Kidney glomerular epithelial cell (primary cell): ENCODE measurements around the gene TNFRSF1A.

Experiments
- DNase-seq: peaks from one replicate; lab custom pipeline; 2025; lab: John Stamatoyannopoulos, UW

The TNFRSF1A gene

DNA sequence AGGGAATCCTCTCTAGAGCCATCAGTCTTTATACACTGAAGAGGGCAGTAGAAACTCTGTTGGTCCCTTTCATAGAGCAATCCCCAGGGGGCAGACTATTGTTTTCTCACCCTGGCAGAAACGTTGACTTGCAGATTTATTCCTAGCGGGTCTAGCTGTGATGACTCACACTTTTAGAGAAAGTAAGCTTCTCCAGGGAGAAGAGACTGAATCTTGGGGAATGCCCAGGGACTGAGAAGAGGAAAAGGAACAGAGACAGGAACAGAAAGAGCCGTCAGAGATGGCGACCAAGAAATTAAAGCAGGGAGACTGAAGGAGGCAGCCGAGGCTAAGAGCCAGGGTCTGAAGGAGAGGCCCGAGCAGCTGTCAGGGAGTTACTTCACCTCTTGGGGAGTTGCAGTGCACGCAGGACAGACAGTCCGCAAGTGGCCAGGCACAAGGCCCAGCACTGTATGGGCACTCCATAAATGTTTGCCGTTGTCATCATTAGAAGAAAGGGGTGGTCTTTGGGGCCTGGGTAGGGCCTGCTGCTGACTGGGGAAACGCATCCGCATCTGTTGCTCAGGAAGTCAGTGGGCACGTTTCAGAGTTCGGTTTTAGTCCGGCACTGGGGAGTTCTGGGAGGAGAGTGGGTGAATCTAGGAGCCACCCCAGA, 18.4 kb downstream of the TNFRSF1A start:
- peak; percentile 83 for DNase-seq

DNA sequence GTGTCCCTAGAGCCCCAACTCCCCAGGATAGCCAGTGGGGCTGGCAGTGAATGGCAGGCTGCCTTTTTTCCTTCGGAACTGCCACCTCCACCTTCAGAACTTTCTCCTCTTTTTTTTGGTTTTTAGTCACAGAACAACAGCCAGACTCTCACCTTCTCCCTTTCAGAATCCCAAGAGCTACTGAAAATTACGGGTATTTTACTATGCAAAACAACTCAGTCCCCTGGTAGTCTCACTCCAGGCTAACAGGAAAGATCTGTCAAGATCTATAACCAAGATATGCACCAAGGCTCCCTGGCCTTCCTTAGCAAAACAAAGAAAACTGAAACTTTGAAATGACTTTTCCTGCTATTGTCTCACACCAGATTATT, 18.9 kb downstream of the TNFRSF1A start:
- no peak for DNase-seq

DNA sequence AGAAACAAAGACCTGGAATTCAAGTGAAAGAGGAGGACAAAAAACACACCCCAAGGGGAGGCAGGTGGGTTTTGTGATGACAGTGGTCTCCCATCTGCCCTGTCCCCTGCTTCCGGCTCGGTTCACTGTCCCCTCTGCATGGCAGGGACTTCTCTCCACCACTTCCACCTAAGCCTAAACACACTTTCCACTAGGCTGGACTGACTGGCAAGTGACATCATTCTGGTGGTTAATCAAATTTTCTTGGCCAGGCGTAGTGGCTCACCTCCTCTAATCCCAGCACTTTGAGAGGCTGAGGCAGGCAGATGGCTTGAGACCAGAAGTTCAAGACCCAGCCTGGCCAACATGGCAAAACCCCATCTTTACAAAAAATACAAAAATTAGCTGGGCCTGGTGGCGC, 19.5 kb downstream of the TNFRSF1A start:
- no peak for DNase-seq

DNA sequence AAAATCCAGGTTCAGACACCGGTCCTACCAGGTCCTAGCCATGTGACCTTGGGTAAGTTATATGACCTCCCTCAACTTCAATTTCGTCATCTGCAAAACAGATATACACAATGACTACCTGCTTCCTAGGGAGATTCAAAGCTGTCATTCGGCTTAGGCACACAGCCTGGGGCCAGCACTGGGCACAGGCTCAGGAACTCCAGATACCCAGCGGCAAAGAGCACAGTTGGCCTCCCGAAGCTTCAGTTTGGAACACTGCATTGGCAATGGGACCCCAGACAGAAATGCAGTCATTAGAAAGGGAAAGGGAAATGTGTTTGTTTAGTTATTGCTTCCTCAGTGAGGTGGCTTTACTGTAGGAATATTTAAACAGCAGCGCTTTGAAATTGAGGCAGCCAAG, 20.0 kb downstream of the TNFRSF1A start:
- no peak for DNase-seq

DNA sequence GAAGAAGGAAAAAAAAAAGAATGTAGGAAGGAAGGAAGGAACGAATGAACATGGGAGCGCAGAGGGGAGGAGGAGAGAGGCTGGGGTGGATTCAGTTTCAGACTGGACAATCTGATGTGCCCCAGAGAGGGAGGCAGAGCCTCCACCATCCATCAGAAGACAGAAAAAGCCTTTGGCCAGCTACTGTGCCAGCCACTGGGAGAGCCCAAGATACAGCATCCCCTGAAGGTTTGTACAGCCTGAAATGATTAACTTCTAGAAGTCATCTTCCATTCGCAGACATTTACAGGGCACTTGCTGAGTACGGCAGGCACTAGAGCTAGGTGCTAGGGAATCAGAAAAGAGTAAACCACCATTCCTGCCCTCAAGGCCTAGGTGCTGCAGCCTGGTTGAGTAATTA, 22.4 kb downstream of the TNFRSF1A start:
- no peak for DNase-seq

DNA sequence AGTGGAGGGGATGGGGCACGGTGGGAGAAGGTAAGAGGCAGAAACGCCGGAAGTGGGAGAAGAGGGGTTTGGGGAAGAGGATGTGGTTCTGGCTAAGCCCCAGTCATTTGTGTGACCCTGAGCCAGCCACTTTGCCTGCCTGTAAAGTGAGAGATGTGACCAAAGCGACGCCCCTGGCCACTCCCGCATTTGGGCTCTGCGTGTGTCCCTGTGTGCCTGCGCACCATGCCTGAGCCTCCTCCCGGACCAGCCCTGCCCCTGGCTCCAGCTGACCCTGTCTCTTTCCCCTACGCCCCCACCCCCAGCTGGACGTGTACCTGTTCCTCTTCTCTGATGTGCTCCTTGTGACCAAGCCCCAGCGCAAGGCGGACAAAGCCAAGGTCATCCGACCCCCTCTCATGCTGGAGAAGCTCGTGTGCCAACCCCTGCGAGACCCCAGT, 23.4 kb downstream of the TNFRSF1A start:
- DNase-seq: no peak

DNA sequence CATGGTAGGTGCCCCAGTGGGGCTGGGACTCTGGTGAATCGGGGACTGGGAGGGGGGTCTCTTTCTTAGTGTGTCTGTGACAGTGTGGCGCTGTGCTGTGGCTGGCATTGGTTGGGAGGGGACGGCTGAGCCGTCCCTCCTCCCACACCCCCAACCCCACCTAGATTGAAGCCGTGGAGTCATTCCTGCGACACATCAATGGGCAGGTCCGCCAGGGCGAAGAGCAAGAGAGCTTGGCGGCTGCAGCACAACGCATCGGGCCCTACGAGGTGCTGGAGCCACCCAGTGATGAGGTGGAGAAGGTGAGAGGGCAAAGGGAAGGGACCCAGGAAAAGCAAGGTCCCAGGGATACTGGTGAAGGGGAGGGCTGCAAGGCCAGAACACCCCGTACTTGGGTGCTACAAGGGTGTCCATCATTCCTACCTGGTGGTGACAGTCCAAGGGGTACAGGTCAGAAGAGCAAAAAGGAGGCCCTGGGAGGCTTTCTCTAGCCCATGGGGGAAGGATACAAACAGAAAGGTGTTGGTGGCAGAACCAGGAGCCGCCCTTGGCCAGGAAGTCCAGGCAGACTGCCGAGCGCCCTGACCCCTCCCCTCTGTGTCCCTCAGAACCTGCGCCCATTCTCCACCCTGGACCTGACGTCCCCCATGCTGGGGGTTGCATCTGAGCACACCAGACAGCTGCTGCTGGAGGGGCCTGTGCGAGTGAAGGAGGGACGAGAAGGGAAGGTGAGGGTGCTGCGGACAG, 24.0 kb downstream of the TNFRSF1A start:
- DNase-seq: no peak

DNA sequence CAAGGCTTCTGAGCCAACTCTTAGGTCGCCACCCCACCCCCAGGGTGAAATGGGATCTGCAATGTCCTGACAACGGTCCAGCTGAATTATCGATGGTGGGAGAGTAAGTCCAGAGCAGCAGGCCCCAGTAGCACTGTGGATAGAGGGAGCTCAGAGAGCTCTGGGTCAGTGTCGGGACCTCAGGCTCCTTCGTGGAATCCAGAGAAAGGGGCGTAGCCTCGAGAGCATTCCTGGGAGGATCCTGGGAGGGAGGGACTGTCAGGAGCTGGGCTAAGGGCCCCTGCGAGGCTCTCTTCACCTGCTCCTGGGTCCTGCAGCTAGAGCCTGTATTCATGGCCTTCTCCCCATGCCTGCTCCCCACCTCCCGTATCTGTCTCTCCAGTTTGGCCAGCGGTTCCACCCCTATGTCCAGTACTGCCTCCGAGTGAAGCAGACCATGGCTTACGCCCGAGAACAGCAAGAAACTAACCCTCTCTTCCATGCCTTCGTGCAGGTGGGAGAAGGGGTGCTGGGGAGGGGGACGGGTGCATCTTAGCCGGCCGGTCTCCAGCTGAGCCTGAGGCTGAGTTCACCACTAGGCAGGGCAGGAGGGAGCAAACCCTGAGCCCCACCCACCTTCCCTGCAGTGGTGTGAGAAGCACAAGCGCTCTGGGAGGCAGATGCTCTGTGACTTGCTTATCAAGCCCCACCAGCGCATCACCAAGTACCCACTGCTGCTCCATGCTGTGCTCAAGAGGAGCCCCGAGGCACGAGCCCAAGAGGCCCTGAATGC, 24.8 kb downstream of the TNFRSF1A start:
- DNase-seq: no peak

DNA sequence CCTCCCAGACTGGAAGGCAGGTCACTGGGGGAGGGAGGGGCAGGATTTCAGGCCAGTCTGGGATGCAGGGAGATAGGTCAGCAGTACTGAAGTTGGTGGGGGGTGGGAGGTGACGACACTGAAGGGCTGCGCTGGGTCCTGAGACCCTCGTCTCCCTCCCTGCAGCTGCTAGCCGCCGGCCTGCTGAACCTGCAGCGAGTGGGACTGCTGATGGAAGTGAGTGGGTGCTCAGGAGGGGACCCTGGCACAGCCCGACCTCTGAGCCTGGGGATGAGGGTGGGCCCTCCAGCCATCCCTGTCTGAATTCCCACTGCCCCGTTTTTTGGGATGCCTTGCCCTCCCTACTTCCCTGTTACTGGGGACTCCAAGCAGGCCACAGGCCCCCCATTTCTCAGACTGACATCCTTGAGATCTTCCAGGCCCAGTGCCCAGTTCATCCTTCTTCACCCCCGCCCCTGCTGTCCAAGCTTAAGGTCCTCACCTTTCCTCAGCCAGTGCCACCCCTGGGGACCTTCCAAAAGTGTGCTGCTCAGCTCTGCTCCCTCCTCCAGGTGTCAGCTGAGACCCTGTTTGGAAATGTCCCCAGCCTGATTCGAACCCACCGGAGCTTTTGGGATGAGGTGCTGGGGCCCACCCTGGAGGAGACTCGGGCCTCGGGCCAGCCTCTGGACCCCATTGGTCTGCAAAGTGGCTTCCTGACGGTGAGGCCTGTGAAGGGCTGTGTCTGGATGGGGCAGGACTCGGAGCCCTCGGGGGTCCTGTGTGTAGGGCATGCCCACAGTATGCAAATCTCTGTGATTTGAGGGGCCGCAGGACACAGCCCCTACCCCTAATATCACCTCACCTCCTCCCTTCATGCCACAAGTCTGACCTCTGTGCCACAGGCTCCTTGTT, 25.9 kb downstream of the TNFRSF1A start:
- DNase-seq: no peak

DNA sequence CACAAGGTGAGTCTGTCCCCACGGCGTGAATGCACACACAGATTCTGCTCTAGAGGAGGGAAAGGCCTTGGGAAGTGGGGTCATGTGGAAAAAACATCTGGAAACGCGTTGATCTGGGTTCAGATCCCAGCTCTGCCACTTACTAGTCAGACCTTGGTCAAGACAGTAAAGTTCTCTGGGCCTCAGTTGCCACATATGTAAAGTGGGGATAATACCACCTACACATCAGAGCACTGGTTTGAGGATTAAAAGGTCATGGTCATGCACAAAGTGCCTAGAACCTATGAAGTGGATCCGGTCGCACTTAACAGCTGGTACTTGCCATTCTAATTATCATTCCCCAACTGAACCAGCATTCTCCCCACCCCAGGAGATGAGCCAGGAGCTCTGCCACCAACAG, 26.7 kb downstream of the TNFRSF1A start:
- no peak for DNase-seq

DNA sequence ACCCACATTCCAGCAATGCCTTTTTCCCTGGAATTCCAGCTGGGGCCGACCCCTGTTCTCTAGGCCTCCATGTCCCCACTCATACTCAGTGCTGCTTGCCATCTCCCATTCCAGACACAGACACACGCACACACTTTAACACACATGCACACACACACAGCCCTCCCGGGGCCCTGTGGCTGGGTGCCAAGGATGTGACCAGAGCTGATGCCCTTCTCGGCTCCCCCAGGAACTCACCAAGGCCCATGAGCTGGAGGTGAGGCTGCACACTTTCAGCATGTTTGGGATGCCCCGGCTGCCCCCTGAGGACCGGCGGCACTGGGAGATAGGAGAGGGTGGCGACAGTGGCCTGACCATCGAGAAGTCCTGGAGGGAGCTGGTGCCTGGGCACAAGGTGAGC, 27.1 kb downstream of the TNFRSF1A start:
- no peak for DNase-seq

DNA sequence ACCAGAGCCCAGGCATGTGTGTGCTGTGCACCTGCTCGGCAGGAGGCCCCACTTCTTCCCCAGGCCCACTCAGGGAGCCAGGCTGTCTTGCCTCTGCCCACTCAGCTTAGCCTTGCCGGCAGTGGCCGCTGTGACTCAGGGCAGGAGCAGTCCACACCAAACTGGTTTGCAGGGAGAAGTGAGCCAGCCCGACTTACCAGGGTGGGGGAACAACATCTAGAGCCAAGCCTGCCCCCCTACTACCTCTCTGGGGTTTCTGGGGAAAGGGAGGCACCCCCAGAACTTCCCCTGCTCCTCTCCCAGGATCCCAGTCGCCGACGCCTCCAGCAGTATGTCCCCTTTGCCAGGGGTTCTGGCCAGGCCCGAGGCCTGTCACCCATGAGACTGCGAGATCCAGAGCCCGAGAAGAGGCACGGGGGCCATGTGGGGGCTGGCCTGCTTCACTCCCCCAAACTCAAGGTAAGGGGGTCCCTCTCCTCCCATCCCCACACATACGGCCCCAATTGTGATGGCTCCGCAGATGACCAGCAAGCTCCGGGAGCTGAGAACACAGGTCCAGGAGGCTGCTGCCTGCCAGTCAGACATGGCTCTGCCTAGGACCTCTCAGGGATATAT, 28.4 kb downstream of the TNFRSF1A start:
- no peak for DNase-seq

DNA sequence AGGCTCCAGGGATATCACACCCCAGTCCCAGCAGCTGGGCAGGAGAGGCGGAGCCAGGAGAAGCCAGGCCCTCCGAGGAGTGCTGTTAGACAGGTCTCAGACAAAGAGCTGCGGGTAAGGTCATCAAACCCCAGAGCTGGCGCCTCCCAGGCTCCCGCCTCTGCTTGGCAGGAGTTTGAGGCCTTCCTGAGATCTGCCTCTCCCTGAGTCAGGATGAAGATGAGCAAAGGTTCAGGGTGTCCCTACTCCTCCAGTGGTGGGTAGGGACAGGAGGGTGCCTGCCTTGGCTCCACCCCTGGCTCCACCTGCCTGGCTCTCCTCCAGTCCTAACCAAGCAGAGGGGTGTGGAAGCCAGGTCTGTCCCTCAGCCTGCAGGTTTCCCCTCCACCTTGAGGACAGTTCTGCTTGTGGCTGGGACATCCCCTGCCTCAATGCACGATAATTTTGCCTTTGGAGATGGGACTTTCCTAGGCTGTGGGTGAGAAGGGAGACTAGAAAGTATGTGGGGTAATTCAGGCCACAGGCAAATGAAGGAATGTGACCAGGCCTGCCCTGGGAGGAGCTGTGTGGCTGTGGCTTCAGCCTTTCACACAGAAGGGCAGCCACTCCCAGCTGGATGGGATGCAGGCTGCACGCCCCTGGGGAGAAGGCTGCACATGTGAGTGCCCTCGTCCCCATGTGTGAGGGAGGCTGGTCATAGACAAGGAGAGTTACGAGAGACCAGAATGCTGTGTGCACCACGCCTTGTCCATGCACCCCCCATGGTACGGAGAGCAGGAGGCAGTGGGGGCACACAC, 29.1 kb downstream of the TNFRSF1A start:
- DNase-seq: no peak

DNA sequence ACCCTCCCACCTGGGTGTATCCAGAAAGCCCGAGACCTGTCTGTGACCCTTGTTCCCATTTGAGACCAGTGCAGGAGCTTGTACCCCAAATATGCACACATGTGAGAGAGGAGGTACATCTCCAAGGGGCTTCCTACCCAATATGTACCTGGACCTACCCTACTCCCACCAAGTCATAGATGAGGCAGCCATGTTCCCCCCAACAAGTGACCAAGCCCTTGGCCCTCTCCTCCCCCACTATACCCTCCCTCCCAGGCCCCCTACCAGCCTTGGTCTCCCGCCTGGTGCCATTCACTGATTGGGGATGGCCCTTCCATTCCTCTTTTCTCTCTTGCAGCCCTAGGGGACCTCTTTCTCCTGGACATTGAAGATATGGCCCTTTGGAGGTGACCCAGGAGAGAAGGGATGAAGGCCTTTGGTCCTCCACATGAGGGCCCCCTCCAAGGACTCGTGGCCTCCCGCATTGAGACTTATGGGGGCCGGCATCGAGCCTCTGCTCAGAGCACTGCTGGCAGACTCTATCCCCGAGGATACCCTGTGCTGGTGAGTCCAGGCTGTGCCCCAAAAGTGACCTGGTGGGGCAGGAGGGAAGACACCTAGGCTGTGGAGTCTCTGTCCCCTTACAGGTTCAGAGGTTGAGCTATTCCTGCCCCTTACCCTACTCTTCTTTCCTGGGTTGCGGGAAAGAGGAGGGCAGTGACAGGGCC, 29.9 kb downstream of the TNFRSF1A start:
- no peak for DNase-seq

DNA sequence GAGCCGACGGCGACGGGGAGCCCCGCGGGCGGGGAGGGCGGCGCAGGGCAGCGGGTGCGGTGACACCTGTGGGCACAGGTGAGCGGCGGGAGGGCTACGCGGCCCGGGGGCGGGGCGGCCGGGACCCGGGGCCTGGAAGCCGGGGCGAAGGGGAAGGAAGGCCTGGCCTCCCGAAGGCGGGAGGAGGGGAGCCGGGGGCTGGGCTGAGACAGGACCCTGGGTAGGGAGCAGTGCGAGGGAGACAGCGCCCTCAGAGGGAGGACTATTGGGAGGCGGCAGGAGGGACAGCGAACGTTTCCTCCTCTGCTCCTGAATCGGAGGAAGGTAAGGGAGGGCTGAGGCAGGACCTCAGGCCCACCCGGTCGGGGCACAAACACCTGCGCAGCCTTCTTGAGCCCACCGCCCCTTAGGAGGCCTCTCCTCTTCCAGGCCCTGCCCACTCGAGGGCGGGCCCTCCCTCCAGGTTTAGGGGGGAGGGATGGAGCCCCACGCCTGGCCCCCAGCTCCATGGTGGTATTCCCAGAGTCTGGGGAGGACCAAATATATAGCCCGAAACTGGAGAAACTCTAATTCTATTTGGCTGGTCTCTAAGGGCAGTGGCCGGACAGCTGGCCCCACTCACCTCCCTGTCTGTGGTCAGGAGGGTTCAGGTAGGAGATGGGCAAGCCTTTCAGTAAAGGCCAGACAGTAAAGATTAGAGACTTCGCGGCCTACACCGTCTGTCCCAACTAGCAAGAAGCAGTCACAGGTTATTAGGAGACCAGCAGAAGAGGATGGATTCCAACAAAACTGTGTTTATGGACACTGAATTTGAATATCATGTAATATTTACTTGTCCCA, 30.9 kb downstream of the TNFRSF1A start:
- no peak for DNase-seq

DNA sequence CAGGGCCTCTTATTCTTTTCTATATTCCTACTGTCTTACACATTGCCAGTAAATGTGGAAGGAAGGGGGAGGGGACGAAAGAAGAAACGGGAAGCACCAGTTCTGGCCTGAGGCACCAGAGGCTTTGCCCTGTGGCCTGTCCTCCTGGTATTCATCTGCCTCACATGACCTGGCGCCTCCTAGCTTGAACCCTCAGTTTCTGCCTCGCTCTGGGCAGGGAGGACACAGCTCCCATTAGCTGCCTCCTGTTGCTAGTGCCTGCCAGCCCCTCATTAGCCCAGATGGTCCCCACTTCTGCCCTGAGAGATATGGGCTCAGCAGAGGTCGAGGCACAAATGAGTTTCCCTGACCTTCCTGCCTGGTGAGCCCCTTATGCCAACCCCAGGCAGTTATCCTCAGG, 34.3 kb downstream of the TNFRSF1A start:
- DNase-seq: no peak

DNA sequence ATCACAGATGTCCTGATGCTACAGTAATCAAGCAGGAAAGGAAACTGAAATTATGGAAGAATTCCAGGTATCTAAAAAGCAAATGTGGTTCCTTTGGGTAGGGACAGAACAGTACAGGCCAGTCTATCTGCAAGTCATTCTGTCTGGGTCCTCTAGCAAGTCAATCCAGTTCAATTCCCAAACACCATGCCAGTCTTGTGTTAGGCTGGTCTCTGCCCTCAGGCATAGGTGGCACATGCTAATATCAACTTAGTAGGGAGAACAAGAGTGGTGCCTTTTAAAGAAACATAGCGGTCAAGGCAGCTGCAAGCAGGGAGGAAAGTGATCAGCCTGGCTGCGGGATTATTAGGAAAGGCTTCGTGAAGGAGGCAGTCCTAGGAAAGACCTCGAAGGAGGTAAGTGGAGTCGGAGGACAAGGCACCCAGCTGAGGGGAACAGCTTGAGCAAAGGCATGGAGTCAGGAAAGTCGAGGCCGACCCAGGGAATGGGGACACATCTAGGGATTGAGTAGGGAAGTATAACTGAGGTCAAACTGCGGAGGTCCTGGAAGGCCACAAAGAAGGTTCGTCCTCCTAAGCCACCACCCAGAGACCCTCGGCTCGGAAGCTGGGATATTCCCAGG, 35.2 kb downstream of the TNFRSF1A start:
- no peak for DNase-seq

DNA sequence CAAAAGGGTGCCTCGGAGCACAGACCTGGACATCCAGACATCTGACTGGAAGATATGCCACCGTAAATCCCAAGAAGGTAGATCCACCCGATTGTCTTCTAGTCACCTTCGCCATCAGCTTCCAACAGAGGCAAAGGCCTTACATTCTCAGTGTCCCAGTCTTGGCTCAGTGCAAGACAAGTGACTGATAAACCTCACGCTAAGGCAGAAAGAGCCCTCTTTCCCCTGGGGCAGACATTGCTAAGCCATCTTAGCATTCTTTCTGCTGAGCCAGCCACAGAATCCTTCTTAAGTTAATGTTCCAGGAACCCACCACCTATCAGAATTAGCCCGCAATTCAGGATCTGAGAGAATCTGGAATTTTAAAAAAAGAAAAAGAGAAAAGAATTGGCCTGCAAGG, 35.7 kb downstream of the TNFRSF1A start:
- DNase-seq: no peak

DNA sequence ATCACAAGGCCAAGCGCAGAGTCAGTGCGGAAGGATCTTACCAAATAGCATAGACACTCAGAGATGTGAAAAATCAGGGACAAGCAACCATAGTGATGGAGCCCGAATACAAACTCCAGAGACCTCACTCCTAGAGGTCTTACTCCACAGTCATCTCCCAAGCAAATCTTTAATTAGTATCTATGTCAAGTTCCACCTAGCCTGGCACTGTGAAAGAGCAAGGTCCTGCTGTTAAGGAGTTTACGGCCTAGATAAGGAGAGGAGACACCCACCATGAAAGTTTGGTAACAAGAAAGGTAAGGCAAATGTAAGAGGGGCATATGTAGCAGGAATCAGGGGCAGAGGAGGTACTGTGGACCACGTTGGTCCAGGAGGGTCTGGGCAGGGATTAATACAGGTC, 38.8 kb downstream of the TNFRSF1A start:
- no peak for DNase-seq
